GM12892 (cell line): ENCODE measurements around the gene PRAMEF11.
"Not testable (repeated sequence)": the region's sequence is repeated elsewhere in the genome, so short reads cannot be mapped to it uniquely, and the experiment has no call there.

ENCODE experiments used
- POLR2A ChIP-seq: IDR thresholded peaks from 2 replicates; pipeline ENCODE4 v1.6.1; 2011; ENCODE audit warnings: low read depth, low read length, control low read depth
- TAF1 ChIP-seq: IDR thresholded peaks from 2 replicates; pipeline ENCODE4 v1.6.1; 2011; ENCODE audit warnings: low read depth, mild to moderate bottlenecking, control low read depth, low read length, borderline replicate concordance

DNA sequence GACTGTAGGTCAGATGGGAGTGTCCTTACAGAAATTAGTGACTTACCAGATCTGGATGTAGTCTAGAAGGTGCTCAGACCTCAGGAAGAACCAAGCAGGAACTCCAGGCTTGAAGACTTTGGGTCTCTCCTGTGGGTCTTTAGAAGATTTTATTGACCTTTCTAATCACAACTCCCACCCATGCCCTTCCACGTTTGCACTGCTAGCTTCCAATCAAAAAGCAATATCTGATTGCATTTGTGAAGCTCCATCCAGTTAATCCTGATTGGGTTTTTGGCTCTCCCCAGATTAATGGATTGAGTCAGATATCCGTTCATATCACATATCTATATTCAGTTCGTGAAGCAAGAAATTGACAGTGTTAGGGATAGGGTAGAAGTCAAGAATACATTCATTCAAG lies at the start of gene PRAMEF11:
- not testable (repeated sequence) for TF ChIP-seq TAF1, POLR2A
